H1 (cell line): ENCODE data around the gene ZBED4. TPM values are rescaled to one million over a fixed set of nuclear protein-coding genes. Genes with fewer than 3 reads are reported as not detected.
A peak's percentile ranks its signal among the peaks of the same experiment; 100 is the strongest.

ENCODE experiments used
- CTCF ChIA-PET: fragments of 300-600 bp; sonication (Branson Sonifier 250); formaldehyde crosslinking; loops from one replicate; lab custom pipeline; 2021; ENCODE audit not compliant: partially characterized antibody; lab: Charles Lee
- POLR2A ChIA-PET: fragments of 300-600 bp; sonication (Branson Sonifier 250); formaldehyde crosslinking; loops from one replicate; lab custom pipeline; 2021; ENCODE audit warnings: inconsistent platforms; ENCODE audit not compliant: partially characterized antibody; lab: Charles Lee
- DNase-seq, 2 experiments: peaks; one replicate each; pipeline versions ENCODE4 v3.0.0 to v3.0.0-alpha.2; 2010 to 2022; ENCODE audit warnings: low spot score in 2 of 2, low read depth in 1 of 2, mixed read lengths in 1 of 2
- FAIRE-seq: peaks from 2 replicates; lab custom pipeline; 2011; peaks lifted over from hg19 to GRCh38; lab: Jason Lieb, UNC
- H2AFZ ChIP-seq: 2 replicates; pipeline ENCODE4 v1.8.1; 2012; ENCODE audit warnings: low read length, inconsistent platforms
- H2AK5ac ChIP-seq: 2 replicates; pipeline ENCODE4 v1.6.1; 2013; ENCODE audit warnings: low read depth, low read length
- H2BK120ac ChIP-seq: replicated peaks from 2 replicates; pipeline ENCODE3; 2013; ENCODE audit warnings: low read depth, low read length, inconsistent platforms
- H2BK12ac ChIP-seq: 2 replicates; pipeline ENCODE4 v1.6.1; 2013; ENCODE audit warnings: low read depth, low read length
- H2BK15ac ChIP-seq: 2 replicates; pipeline ENCODE4 v1.6.1; 2013; ENCODE audit warnings: low read length
- H2BK20ac ChIP-seq: 2 replicates; pipeline ENCODE4 v1.6.1; 2013; ENCODE audit warnings: low read length
- H2BK5ac ChIP-seq: 2 replicates; pipeline ENCODE4 v1.6.1; 2013; ENCODE audit warnings: low read depth, low read length
- H3K14ac ChIP-seq: 2 replicates; pipeline ENCODE4 v1.6.1; 2013; ENCODE audit warnings: inconsistent platforms; ENCODE audit not compliant: insufficient read length
- H3K18ac ChIP-seq: 2 replicates; pipeline ENCODE4 v1.6.1; 2013; ENCODE audit warnings: low read length; ENCODE audit errors: extremely low read depth
- H3K23ac ChIP-seq: 2 replicates; pipeline ENCODE4 v1.6.1; 2013; ENCODE audit warnings: inconsistent platforms; ENCODE audit not compliant: insufficient read length
- H3K23me2 ChIP-seq: 2 replicates; pipeline ENCODE4 v1.6.1; 2013; ENCODE audit warnings: low read depth, low read length
- H3K27ac ChIP-seq: 2 replicates; pipeline ENCODE4 v1.6.1; 2011; ENCODE audit warnings: low read depth, low read length, inconsistent platforms
- H3K27me3 ChIP-seq, 4 experiments: replicated peaks in 1 of 4; 1 replicate in 1 of 4; 2 replicates in 3 of 4; pipeline versions ENCODE4 v1.6.1 to v1.8.1; 2011 to 2013; ENCODE audit warnings: low read length in 3 of 4, mild to moderate bottlenecking in 3 of 4, inconsistent platforms in 2 of 4, mixed read lengths in 2 of 4, moderate library complexity in 1 of 4; ENCODE audit not compliant: control insufficient read depth in 3 of 4, insufficient read depth in 3 of 4; ENCODE audit errors: extremely low read depth in 1 of 4
- H3K36me3 ChIP-seq, 4 experiments: 2 replicates each; pipeline versions ENCODE4 v1.6.1 to v1.8.1; 2011 to 2013; ENCODE audit warnings: mild to moderate bottlenecking in 4 of 4, low read length in 3 of 4, moderate library complexity in 2 of 4, control low read depth in 1 of 4, inconsistent platforms in 1 of 4; ENCODE audit not compliant: insufficient read depth in 4 of 4, control insufficient read depth in 2 of 4
- H3K4ac ChIP-seq: replicated peaks from 2 replicates; pipeline ENCODE3; 2013; ENCODE audit warnings: low read length, low read depth, mixed read lengths, inconsistent platforms; ENCODE audit not compliant: insufficient read length
- H3K4me1 ChIP-seq, 4 experiments: replicated peaks in 1 of 4; 1 replicate in 1 of 4; 2 replicates in 3 of 4; pipeline versions ENCODE4 v1.6.1 to v1.8.1; 2011 to 2013; ENCODE audit warnings: low read length in 3 of 4, inconsistent platforms in 2 of 4, mixed read lengths in 1 of 4; ENCODE audit not compliant: insufficient read depth in 4 of 4, control insufficient read depth in 3 of 4
- H3K4me2 ChIP-seq, 2 experiments: 2 replicates each; pipeline versions ENCODE4 v1.6.1 to v1.8.1; 2011 to 2013; ENCODE audit warnings: low read depth in 2 of 2, low read length in 2 of 2, control low read depth in 1 of 2, inconsistent platforms in 1 of 2, mild to moderate bottlenecking in 1 of 2; ENCODE audit not compliant: insufficient read depth in 1 of 2
- H3K4me3 ChIP-seq, 4 experiments: fragments of 200-600, 300-600 bp in 1 of 4; sonication (generic), shearing (Covaris generic), sonication (Bioruptor Twin) in 1 of 4; 2 replicates each; pipeline versions ENCODE4 v1.5.1 to v1.8.1; 2011 to 2016; ENCODE audit warnings: low read length in 4 of 4, low read depth in 3 of 4, control low read depth in 2 of 4, inconsistent platforms in 2 of 4, mild to moderate bottlenecking in 2 of 4, mixed read lengths in 1 of 4, moderate library complexity in 1 of 4; ENCODE audit not compliant: insufficient read depth in 2 of 4; ENCODE audit errors: extremely low read depth in 1 of 4
- H3K56ac ChIP-seq: replicated peaks from 2 replicates; pipeline ENCODE3; 2013; ENCODE audit warnings: low read depth, mild to moderate bottlenecking, mixed read lengths, low read length, inconsistent platforms; ENCODE audit not compliant: insufficient read length
- H3K79me1 ChIP-seq: 2 replicates; pipeline ENCODE4 v1.6.1; 2013; ENCODE audit warnings: low read depth, low read length, control low read depth
- H3K79me2 ChIP-seq, 2 experiments: 2 replicates each; pipeline versions ENCODE4 v1.6.1 to v1.8.1; 2012 to 2013; ENCODE audit warnings: low read length in 2 of 2, mild to moderate bottlenecking in 2 of 2, inconsistent platforms in 1 of 2; ENCODE audit not compliant: insufficient read depth in 2 of 2, control insufficient read depth in 1 of 2
- H3K9ac ChIP-seq, 4 experiments: replicated peaks in 1 of 4; 1 replicate in 1 of 4; 2 replicates in 3 of 4; pipeline versions ENCODE4 v1.6.1 to v1.8.1; 2011 to 2013; ENCODE audit warnings: low read depth in 3 of 4, low read length in 3 of 4, control low read depth in 2 of 4, mild to moderate bottlenecking in 2 of 4, moderate library complexity in 2 of 4, inconsistent platforms in 1 of 4; ENCODE audit errors: extremely low read depth in 1 of 4
- H3K9me3 ChIP-seq, 2 experiments: 2 replicates each; pipeline versions ENCODE4 v1.6.1 to v1.8.1; 2012 to 2013; ENCODE audit warnings: mild to moderate bottlenecking in 2 of 2, moderate library complexity in 2 of 2, control low read depth in 1 of 2, inconsistent platforms in 1 of 2, low read depth in 1 of 2, low read length in 1 of 2, mixed read lengths in 1 of 2; ENCODE audit not compliant: insufficient read depth in 2 of 2
- H4K20me1 ChIP-seq, 2 experiments: replicated peaks in 1 of 2; 2 replicates each; pipeline versions ENCODE3 to v1.8.1; 2011 to 2013; ENCODE audit warnings: inconsistent platforms in 2 of 2, low read length in 2 of 2, mild to moderate bottlenecking in 1 of 2; ENCODE audit not compliant: insufficient read depth in 2 of 2, control insufficient read depth in 1 of 2
- H4K5ac ChIP-seq: 2 replicates; pipeline ENCODE4 v1.6.1; 2013; ENCODE audit warnings: low read length, low read depth, mixed read lengths, inconsistent platforms; ENCODE audit not compliant: insufficient read length
- H4K8ac ChIP-seq: 2 replicates; pipeline ENCODE4 v1.8.0; 2013; ENCODE audit warnings: mild to moderate bottlenecking, moderate library complexity, low read length, inconsistent platforms; ENCODE audit not compliant: insufficient read depth; ENCODE audit errors: extremely low read depth
- H4K91ac ChIP-seq: replicated peaks from 2 replicates; pipeline ENCODE3; 2013; ENCODE audit warnings: low read length, mixed read lengths, inconsistent platforms; ENCODE audit not compliant: insufficient read length
- CBX5 ChIP-seq: fragments of 300-800, 300-1000 bp; sonication (generic); IDR thresholded peaks from 2 replicates; pipeline ENCODE4 v1.7.1; 2016; ENCODE audit warnings: antibody characterized with exemption, low read length, low read depth
- CHD2 ChIP-seq: IDR thresholded peaks from 2 replicates; pipeline ENCODE4 v1.6.1; 2012; ENCODE audit warnings: low read length, improper control_type of control experiment
- EZH2 ChIP-seq: fragments of 200-600 bp; sonication (generic); IDR thresholded peaks from 2 replicates; pipeline ENCODE4 v1.7.1; 2012; ENCODE audit warnings: low read depth, mild to moderate bottlenecking, moderate library complexity, low read length, inconsistent platforms; ENCODE audit not compliant: severe bottlenecking
- GTF2F1 ChIP-seq: IDR thresholded peaks from 2 replicates; pipeline ENCODE4 v1.6.1; 2012; ENCODE audit warnings: low read depth, low read length, improper control_type of control experiment, borderline replicate concordance
- JUN ChIP-seq: IDR thresholded peaks from 2 replicates; pipeline ENCODE4 v1.6.1; 2011; ENCODE audit warnings: low read depth, mild to moderate bottlenecking, improper control_type of control experiment, low read length
- POLR2AphosphoS5 ChIP-seq: IDR thresholded peaks from 2 replicates; pipeline ENCODE4 v1.6.1; 2011; ENCODE audit warnings: low read depth, low read length
- RXRA ChIP-seq: IDR thresholded peaks from 2 replicates; pipeline ENCODE4 v1.6.1; 2011; ENCODE audit warnings: low read depth, mild to moderate bottlenecking, low read length, moderate library complexity; ENCODE audit not compliant: insufficient read depth
- SP1 ChIP-seq: IDR thresholded peaks from 2 replicates; pipeline ENCODE4 v1.6.1; 2011; ENCODE audit warnings: low read depth, low read length
- SP2 ChIP-seq: IDR thresholded peaks from 2 replicates; pipeline ENCODE4 v1.6.1; 2012; ENCODE audit warnings: mild to moderate bottlenecking, low read length, inconsistent platforms
- TAF1 ChIP-seq: IDR thresholded peaks from 2 replicates; pipeline ENCODE4 v1.6.1; 2011; ENCODE audit warnings: mild to moderate bottlenecking, low read depth, low read length
- WGBS, 2 experiments: shearing (Covaris generic) in 1 of 2; methylation state at CpG; one replicate each; pipeline versions ENCODE4 v1.1.6 to v1.1.7; 2013 to 2015; ENCODE audit warnings: low lambda C conversion rate in 2 of 2, mixed read lengths in 2 of 2, inconsistent platforms in 1 of 2, low coverage in 1 of 2, missing lambda C conversion rate in 1 of 2; ENCODE audit not compliant: insufficient replicate concordance in 2 of 2, insufficient coverage in 1 of 2, insufficient read length in 1 of 2; ENCODE audit errors: extremely low coverage in 1 of 2, missing lambda C conversion rate in 1 of 2; 5-methylcytosine and 5-hydroxymethylcytosine counted together
- polyA plus RNA-seq, 7 experiments: library from polyadenylated mRNA; depleted of rRNA in 3 of 7; stranded (reverse) in 5 of 7; unstranded in 2 of 7; fragments of >200 nt in 5 of 7; fragments of 200-250 nt in 2 of 7; gene quantifications; 1 replicate in 5 of 7; 2 replicates in 1 of 7; 4 replicates in 1 of 7; pipeline versions ENCODE4 v1.2.1 to v1.2.3, GENCODE V29; 2011 to 2013; ENCODE audit warnings: missing spikeins in 2 of 7, mixed read lengths in 2 of 7
- total RNA-seq: library from RNA; stranded (reverse); fragmentation: NEBNext Ultra II Directional; extraction: Animal tissue kit (Norgen Biotek cat#: 25700); gene quantifications from 2 replicates; pipeline ENCODE4 v1.2.1, GENCODE V29; 2021
- TF ChIP-seq, protein P1 (sequence below): IDR thresholded peaks from 2 replicates; pipeline ENCODE4 v1.6.1; 2012; ENCODE audit warnings: low read length, inconsistent platforms

Gene ZBED4
- total and polyA plus RNA-seq, 2 of the 8 experiments (the other 6 are each of a cell fraction or from before 2014, with no cell fraction given): 11.0 to 28.3 TPM

DNA sequence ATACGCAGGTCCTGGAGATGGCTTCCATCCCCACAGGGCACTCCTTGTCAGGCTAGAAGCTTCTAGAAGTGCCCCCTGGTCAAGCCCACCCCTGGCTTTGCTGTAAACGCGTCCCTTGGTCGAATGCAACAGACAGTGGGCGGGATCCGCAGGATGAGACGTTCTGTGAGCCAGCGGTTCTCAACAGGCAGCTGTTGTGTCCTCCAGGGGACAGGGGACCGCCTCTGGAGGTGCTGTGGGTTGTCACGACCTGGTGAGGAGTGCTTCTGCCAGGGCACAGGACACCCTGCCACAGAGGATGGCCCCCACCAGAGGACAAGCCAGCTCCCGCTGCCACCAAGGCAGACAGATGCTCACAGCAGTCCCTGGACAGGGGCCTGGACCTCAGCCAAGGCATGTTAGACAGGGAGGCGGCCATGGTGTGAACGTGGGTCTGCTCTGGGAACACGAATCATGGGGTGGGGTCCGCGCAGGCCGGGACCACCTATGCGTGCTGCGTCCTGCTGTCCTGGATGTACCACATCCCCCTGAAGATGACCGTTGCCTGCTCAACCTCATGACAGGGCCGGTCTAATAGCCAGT is 76.4 kb downstream of the ZBED4 start:
- H3K56ac ChIP-seq: no peak overlapping the region
- peak overlapping the region in 1 of 2 experiments; percentile 62; a peak in 2 of 4 replicates for H3K4me2 ChIP-seq
- H2AFZ ChIP-seq: no peak overlapping the region
- POLR2A ChIA-PET: no interaction called here
- no peak overlapping the region for H3K27ac ChIP-seq
- peak overlapping the region; percentile 50; the same call in 1 of the 2 replicates for H2BK12ac ChIP-seq
- peaks cover 2 to 6% of the 10 kb centered on the region in 2 experiments for H4K20me1 ChIP-seq
- peaks cover 0 to 12% (median 10%) of the 10 kb centered on the region in 4 experiments; a peak in 6 of 7 replicates for H3K27me3 ChIP-seq
- H4K91ac ChIP-seq: no peak overlapping the region
- no peak overlapping the region for H4K5ac ChIP-seq
- no peaks in the 10 kb centered on the region for H3K79me2 ChIP-seq
- H3K23ac ChIP-seq: no peak overlapping the region
- TF ChIP-seq GTF2F1: no peak
- no peak for TF ChIP-seq CBX5
- TF ChIP-seq RXRA: no peak
- TF ChIP-seq SP1: no peak
- TF ChIP-seq, protein P1, sequence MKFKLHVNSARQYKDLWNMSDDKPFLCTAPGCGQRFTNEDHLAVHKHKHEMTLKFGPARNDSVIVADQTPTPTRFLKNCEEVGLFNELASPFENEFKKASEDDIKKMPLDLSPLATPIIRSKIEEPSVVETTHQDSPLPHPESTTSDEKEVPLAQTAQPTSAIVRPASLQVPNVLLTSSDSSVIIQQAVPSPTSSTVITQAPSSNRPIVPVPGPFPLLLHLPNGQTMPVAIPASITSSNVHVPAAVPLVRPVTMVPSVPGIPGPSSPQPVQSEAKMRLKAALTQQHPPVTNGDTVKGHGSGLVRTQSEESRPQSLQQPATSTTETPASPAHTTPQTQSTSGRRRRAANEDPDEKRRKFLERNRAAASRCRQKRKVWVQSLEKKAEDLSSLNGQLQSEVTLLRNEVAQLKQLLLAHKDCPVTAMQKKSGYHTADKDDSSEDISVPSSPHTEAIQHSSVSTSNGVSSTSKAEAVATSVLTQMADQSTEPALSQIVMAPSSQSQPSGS: no peak
- no peak for TF ChIP-seq SP2
- TF ChIP-seq EZH2: no peak
- no peak for TF ChIP-seq JUN
- no peak for TF ChIP-seq POLR2AphosphoS5
- TF ChIP-seq CHD2: no peak
- TF ChIP-seq TAF1: no peak
- no peak for DNase-seq
- no peak overlapping the region for H2BK20ac ChIP-seq
- peaks cover 7% of the 10 kb centered on the region; the same call in 1 of the 2 replicates for H3K23me2 ChIP-seq
- CTCF ChIA-PET: interaction anchor here (0.6 to 5.2 kb wide), 21 partner anchors 13 to 320 kb away, joined by 3 to 54 read pairs (median 5); partner anchors contain the start of gene IL17REL
- no peak overlapping the region for H2BK5ac ChIP-seq
- no peak overlapping the region for H3K4ac ChIP-seq
- H3K4me1 ChIP-seq: peaks cover 0 to 8% (median 1%) of the 10 kb centered on the region in 4 experiments; a peak in 2 of 7 replicates
- no peaks in the 10 kb centered on the region; the same call in 1 of the 2 replicates for H3K79me1 ChIP-seq
- H3K9me3 ChIP-seq: no peaks in the 10 kb centered on the region
- H2BK120ac ChIP-seq: no peak overlapping the region
- H2BK15ac ChIP-seq: peak overlapping the region; percentile 25; the same call in 1 of the 2 replicates
- H2AK5ac ChIP-seq: 0 out of 2 replicates have a peak overlapping the region, but pooled peaks have one; percentile 14
- H3K18ac ChIP-seq: no peak overlapping the region
- no peak overlapping the region for H3K9ac ChIP-seq
- H3K14ac ChIP-seq: no peak overlapping the region
- H3K4me3 ChIP-seq: no peak overlapping the region
- WGBS, 2 experiments: 81% methylated on average over 18 of the region's 21 CpGs; no CpG with 5 or more reads in 1 of the 2 experiments
- no peak overlapping the region; the same call in 1 of the 2 replicates for H4K8ac ChIP-seq
- H3K36me3 ChIP-seq: no peaks in the 10 kb centered on the region; a peak in 2 of 8 replicates
- FAIRE-seq: no peak
